Thymus (tissue), 11 donors: ENCODE data around the gene ATP8A1. TPM values are rescaled to one million over a fixed set of nuclear protein-coding genes. Genes with fewer than 3 reads are reported as not detected.
"Not testable (repeated sequence)": the region's sequence is repeated elsewhere in the genome, so short reads cannot be mapped to it uniquely, and the experiment has no call there.

Source experiments
- DNase-seq, 9 donors: peaks; one replicate each; pipeline ENCODE4 v3.0.0-alpha.2; 2013; ENCODE audit warnings: low spot score in 9 of 9, low read depth in 6 of 9, missing footprints in 1 of 9
- H3K27ac ChIP-seq, 2 donors: one replicate each; pipeline ENCODE4 v1.5.1; 2013; ENCODE audit warnings: control low read depth in 1 of 2, low read depth in 1 of 2, low read length in 1 of 2, mild to moderate bottlenecking in 1 of 2, moderate library complexity in 1 of 2
- H3K27me3 ChIP-seq, 2 donors: one replicate each; pipeline ENCODE4 v1.5.1; 2013; ENCODE audit warnings: low read length in 1 of 2; ENCODE audit not compliant: control insufficient read depth in 2 of 2, insufficient read depth in 1 of 2
- H3K36me3 ChIP-seq, 2 donors: one replicate each; pipeline ENCODE4 v1.5.1; 2013; ENCODE audit warnings: low read length in 1 of 2, mild to moderate bottlenecking in 1 of 2, moderate library complexity in 1 of 2; ENCODE audit not compliant: control insufficient read depth in 2 of 2, insufficient read depth in 2 of 2
- H3K4me1 ChIP-seq, 2 donors: one replicate each; pipeline ENCODE4 v1.5.1; 2013; ENCODE audit warnings: low read length in 2 of 2; ENCODE audit not compliant: control insufficient read depth in 2 of 2, insufficient read depth in 2 of 2
- H3K4me3 ChIP-seq, 2 donors: one replicate each; pipeline ENCODE4 v1.5.1; 2013; ENCODE audit warnings: low read length in 2 of 2, control low read depth in 1 of 2, mild to moderate bottlenecking in 1 of 2
- H3K9me3 ChIP-seq, 2 donors: one replicate each; pipeline ENCODE4 v1.5.1; 2013; ENCODE audit warnings: low read length in 1 of 2, mild to moderate bottlenecking in 1 of 2; ENCODE audit not compliant: control insufficient read depth in 2 of 2, insufficient read depth in 1 of 2
- whole genome bisulfite sequencing: extraction: QIAGEN DNeasy Blood & Tissue Kit; methylation state at CpG from one replicate; pipeline ENCODE4 v1.1.7; 2013; 5-methylcytosine and 5-hydroxymethylcytosine counted together
- polyA plus RNA-seq: library from polyadenylated mRNA; stranded (reverse); fragments of 200-250 nt; gene quantifications from one replicate; pipeline ENCODE4 v1.2.3, GENCODE V29; 2013
- total RNA-seq: library from RNA; stranded (reverse); fragments of 120-200 nt; gene quantifications from one replicate; pipeline ENCODE4 v1.2.4, GENCODE V29; 2013
- donor health status: healthy.

The ATP8A1 gene
- total and polyA plus RNA-seq, 2 donors = 25.0 to 30.9 TPM

- no peak overlapping the region for H3K27ac ChIP-seq
- H3K36me3 ChIP-seq = peaks cover 0 to 4% of the 10 kb centered on the region in 2 donors
- no peaks in the 10 kb centered on the region for H3K27me3 ChIP-seq
- 97% methylated on average over 2 of the region's 2 CpGs for WGBS
- H3K9me3 ChIP-seq = no peaks in the 10 kb centered on the region
- H3K4me3 ChIP-seq = no peak overlapping the region
- H3K4me1 ChIP-seq = no peaks in the 10 kb centered on the region
- no peak for DNase-seq
Measured at GRCh38 chr4:42498040-42498439, 158.9 kb downstream of the ATP8A1 start.

- Histone ChIP-seq H3K27ac (no peak overlapping the region), H3K4me1 (no peaks in the 10 kb centered on the region), H3K27me3 (no peaks in the 10 kb centered on the region), H3K4me3 (no peak overlapping the region), H3K36me3 (peaks cover 0 to 4% of the 10 kb centered on the region in 2 donors), H3K9me3 (no peaks in the 10 kb centered on the region)
- 97% methylated on average over 8 of the region's 8 CpGs for WGBS
- DNase-seq = no peak
Measured at GRCh38 chr4:42497142-42497910, 159.6 kb downstream of the ATP8A1 start.

GRCh38 chr4:42492962-42493361 is 163.9 kb downstream of the ATP8A1 start:
- Histone ChIP-seq H3K27me3 (no peaks in the 10 kb centered on the region), H3K4me3 (no peak overlapping the region), H3K36me3 (peaks cover 0 to 6% of the 10 kb centered on the region in 2 donors), H3K27ac (no peak overlapping the region), H3K9me3 (no peaks in the 10 kb centered on the region), H3K4me1 (no peaks in the 10 kb centered on the region)
- WGBS = 90% methylated on average over 7 of the region's 7 CpGs
- DNase-seq = no peak

- WGBS = 96% methylated on average over 3 of the region's 3 CpGs
- no peaks in the 10 kb centered on the region for H3K9me3 ChIP-seq
- no peaks in the 10 kb centered on the region for H3K27me3 ChIP-seq
- H3K36me3 ChIP-seq = peaks cover 0 to 6% of the 10 kb centered on the region in 2 donors
- no peak for DNase-seq
- no peaks in the 10 kb centered on the region for H3K4me1 ChIP-seq
- H3K4me3 ChIP-seq = no peak overlapping the region
- H3K27ac ChIP-seq = no peak overlapping the region
Measured at GRCh38 chr4:42490015-42490414, 166.9 kb downstream of the ATP8A1 start.

- Histone ChIP-seq H3K27ac (no peak overlapping the region), H3K36me3 (peaks cover 0 to 6% of the 10 kb centered on the region in 2 donors), H3K27me3 (no peaks in the 10 kb centered on the region), H3K4me3 (no peak overlapping the region), H3K9me3 (no peaks in the 10 kb centered on the region), H3K4me1 (no peaks in the 10 kb centered on the region)
- WGBS = 95% methylated on average over 6 of the region's 6 CpGs
- no peak for DNase-seq
Measured at GRCh38 chr4:42489095-42489494, 167.8 kb downstream of the ATP8A1 start.

- H3K4me3 ChIP-seq = no peak overlapping the region
- no peaks in the 10 kb centered on the region for H3K27me3 ChIP-seq
- no peaks in the 10 kb centered on the region for H3K9me3 ChIP-seq
- no peak overlapping the region for H3K27ac ChIP-seq
- H3K4me1 ChIP-seq = no peaks in the 10 kb centered on the region
- no peak for DNase-seq
- WGBS = 97% methylated on average over 3 of the region's 3 CpGs
- peaks cover 0 to 6% of the 10 kb centered on the region in 2 donors for H3K36me3 ChIP-seq
Measured at GRCh38 chr4:42488554-42488953, 168.4 kb downstream of the ATP8A1 start.

- Histone ChIP-seq H3K4me1 (no peaks in the 10 kb centered on the region), H3K27me3 (no peaks in the 10 kb centered on the region), H3K36me3 (peaks cover 0 to 2% of the 10 kb centered on the region in 2 donors), H3K9me3 (no peaks in the 10 kb centered on the region), H3K27ac (no peak overlapping the region), H3K4me3 (no peak overlapping the region)
- DNase-seq = no peak
- 97% methylated on average over 2 of the region's 2 CpGs for WGBS
Measured at GRCh38 chr4:42488114-42488513, 168.8 kb downstream of the ATP8A1 start.

GRCh38 chr4:42487230-42487629 is 169.7 kb downstream of the ATP8A1 start:
- 90% methylated on average over 1 of the region's 1 CpG for WGBS
- no peak for DNase-seq
- H3K36me3 ChIP-seq = peaks cover 0 to 2% of the 10 kb centered on the region in 2 donors

GRCh38 chr4:42486156-42486555 is 170.7 kb downstream of the ATP8A1 start:
- not testable (repeated sequence) for H3K4me1 ChIP-seq, H3K27me3 ChIP-seq, H3K27ac ChIP-seq, H3K9me3 ChIP-seq, DNase-seq, H3K4me3 ChIP-seq, H3K36me3 ChIP-seq
- 98% methylated on average over 6 of the region's 6 CpGs for WGBS

More at GRCh38 chr4:42487230-42487629, 169.7 kb downstream of the ATP8A1 start:
- H3K4me1 ChIP-seq = no peaks in the 10 kb centered on the region
- H3K4me3 ChIP-seq = no peak overlapping the region
- no peak overlapping the region for H3K27ac ChIP-seq
- no peaks in the 10 kb centered on the region for H3K27me3 ChIP-seq
- H3K9me3 ChIP-seq = no peaks in the 10 kb centered on the region
